G401 (cell line): ENCODE measurements around the gene PEMT. TPM values are rescaled to one million over a fixed set of nuclear protein-coding genes. Genes with fewer than 3 reads are reported as not detected.

Source experiments
- DNase-seq: peaks from one replicate; pipeline ENCODE4 v3.0.0-alpha.2; 2015; ENCODE audit warnings: low spot score
- in situ Hi-C: cut with HindIII; loops from 2 replicates; pipeline ENCODE4 v1.10.0; 2016; ENCODE audit warnings: low sequenced_read_pairs, mixed read lengths
- total RNA-seq: library from RNA; depleted of rRNA; stranded (reverse); fragments of >200 nt; shearing (Covaris generic); gene quantifications from 2 replicates; pipeline ENCODE4 v1.2.3, GENCODE V29; 2014

PEMT gene
- total RNA-seq, 1 experiment from 2014 or later: 43.1 TPM

DNA sequence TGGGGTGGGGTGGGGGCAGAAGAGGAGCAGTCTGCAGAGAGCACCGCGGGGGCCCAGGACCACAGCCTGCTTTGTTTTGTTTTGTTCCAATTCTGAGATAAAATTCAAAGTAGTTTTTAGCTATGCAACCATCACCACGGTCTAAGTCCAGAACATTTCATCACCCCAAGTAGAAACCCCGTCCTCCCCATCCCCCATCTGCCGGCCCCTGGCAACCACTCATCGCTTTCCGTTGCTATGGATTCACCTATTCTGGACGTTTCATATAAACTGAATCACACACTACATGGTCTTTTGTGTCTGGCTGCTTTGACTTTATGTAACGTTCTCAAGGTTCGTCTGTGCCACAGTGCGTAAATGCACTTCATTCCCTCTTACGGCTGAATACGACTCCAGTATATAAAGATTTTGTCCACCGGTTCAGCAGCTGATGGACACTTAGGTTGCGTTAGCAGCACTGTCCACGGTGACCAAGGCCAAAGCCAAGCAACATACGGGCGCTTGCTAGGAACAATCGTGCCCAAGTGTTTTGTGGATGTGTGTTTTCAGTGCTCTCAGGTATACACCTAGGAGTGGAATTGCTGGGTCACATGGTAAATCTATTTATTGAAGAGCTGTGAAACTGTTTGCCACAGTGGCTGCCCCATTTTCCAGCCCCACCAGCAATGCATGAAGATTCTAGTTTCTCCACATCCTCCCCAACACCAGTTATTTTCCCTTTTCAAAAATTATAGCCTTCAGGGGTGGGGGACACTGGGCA lies 67.6 kb downstream of the PEMT start:
- DNase-seq: no peak
- in situ Hi-C loops: no loop called here

DNA sequence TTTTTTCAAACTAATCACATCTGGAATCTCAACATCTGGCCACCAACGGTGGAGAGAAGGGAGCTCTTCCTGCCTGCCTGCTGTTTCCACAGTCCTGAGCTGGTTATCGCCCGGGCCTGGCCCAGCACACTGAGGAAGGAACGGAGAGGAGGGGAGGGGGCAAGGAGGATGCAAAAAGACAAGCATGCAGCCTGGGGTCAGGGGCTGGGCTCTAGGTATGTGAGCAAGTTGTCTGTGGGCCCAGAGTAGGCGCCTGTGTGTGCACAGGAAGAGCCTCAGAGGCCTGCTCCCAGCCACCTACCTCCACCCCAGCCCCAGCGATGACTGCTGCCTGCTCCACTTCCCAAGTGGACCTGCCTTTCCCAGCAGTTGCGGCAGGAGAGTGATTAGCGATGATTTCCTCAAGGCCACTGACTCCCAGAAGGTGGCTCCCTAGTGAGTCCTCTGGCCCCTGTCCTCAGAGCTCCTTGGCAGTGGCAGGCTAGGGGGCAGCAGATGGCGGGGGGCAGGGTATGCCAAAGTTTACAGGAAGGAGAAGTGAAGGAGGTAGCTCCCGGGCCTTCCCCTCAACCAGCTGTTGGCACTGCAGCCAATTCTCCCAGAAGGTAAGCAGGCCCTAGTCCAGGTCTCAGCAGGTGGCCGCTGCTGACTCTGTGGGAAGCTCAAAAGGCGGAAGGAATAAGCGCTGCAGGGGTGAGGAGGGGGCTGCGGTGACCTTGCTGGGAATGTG lies 68.3 kb downstream of the PEMT start:
- no peak for DNase-seq

DNA sequence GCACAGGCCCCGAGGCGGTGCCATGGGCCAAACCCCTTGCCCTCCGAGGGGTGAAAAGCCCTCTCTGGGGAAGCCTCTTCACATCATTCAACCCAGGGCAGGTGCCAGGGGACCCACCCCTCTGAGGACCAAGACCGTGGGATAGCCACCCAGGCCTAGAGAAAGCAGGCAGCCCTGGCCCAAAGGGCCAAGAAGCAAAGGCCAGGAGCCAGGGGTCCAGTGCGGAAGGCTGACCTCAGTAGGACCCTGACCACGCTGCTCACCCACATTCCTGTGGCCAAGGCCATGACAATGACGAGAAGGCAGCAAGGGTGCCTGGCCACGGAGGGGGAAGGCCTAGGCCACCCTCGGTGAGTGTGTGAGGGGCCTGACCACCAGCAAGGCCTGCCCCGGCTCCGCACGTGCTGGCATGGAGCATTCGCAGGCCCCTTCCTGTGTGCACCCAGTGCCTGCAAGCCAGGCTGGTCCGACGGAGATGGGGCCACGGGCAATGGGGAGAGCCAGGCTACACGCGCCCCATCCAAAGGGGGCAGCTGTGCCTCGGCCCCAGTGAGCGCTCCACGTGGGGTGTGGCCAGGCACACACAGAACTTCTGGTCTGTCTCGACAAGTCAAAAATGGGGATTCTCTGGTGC lies 70.8 kb downstream of the PEMT start:
- DNase-seq: no peak
- in situ Hi-C loops: no loop called here

More for the DNA sequence above, 68.3 kb downstream of the PEMT start:
- in situ Hi-C loops: no loop called here

DNA sequence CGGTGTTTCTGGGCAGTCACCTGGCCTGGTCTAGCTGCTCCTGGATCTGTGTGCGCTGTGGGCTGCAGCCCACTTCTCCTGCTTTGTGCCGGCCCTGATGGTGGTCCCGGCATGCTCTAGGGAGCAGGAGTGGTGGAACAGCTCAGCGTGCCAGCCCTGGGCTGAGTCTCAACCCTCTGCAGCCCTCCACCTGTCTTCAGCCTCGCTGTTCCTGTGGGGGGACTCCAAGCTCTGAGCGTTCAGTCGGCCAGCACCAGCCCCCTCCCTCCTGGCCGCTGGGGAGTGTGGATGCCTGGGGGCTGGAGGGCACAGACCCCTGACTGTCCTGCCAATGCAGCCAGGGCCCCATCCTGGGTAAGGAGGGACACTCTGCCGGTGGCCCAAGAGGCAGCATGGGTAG lies 71.6 kb downstream of the PEMT start:
- in situ Hi-C loops: no loop called here

DNA sequence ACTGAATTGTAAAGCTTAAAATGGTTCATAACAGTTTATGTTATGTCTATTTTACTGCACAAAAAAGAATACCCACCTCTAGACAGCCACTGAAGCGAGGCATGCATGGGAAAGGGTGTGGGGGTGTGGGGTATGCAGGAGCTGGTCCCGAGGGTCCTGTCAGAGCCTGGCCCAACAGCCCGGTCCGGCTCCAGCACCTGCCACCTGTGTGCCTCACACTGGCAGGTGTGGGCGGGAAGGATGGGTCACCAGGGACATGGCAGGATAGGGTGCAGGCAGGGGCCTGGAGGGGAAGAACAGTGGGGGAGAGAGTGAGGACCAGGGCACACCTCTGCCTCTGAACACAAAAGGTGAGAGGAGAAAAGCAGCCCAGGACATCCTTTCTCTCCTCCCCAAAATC lies 72.6 kb downstream of the PEMT start:
- in situ Hi-C loops: no loop called here
- DNase-seq: no peak

More for the DNA sequence above, 71.6 kb downstream of the PEMT start:
- DNase-seq: no peak

DNA sequence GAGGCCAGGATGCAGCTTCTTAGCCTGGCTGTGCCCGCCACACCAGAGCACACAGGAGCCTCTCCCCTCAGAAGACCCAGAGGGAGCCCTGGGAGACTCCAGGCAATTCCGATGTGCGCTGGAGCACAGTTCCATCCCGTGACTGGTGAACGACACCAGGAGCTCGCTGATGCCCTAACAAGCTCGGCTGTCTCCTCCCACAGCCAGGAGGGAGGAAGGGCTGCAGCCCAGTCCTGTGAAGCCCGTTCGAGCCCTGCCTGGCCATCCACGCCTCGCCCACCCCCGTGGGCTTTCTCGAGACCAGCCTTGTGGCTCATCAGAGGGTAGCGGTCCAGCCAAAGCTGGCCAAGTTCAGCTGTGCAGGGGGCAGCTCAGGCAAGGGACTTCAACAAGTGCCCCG lies 73.5 kb downstream of the PEMT start:
- in situ Hi-C loops: no loop called here
- DNase-seq: no peak

DNA sequence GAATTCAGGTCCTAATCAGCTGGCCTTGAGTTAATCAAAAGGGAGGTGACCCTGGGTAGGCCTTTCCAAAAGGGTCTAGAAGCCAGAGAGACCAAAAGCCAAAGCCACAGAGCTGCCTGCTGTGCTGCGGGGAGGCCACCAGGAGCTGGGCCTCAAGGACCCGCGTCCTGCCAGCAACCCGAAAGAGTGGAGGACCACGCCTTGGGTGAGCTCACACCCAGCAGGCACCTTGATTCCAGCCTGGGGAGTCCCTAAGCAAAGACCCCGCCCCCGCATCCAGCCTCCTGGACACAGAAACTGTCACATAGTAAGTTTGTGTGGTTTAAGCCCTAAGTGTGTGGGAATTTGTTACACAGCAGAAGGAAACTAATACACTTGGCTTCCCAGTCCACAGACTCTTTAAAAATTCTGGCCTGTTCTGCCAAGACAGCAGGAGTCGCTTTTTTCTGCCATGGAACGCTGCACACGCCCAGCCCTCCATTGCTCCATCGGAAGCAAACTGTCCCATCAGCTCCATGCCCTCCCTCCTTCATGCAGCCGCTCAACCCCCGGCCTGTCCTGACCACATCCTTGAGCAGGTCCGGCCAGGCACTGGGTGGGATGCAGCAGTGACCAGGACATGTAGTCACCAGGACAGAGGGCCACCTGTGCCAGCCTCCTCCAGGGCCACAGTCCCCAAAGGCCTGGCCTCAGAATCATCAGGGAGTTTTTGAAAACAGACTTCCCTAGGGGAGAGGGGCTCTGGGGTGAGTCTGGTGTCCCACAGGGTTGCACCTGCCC lies 74.4 kb downstream of the PEMT start:
- in situ Hi-C loops: no loop called here
- no peak for DNase-seq

DNA sequence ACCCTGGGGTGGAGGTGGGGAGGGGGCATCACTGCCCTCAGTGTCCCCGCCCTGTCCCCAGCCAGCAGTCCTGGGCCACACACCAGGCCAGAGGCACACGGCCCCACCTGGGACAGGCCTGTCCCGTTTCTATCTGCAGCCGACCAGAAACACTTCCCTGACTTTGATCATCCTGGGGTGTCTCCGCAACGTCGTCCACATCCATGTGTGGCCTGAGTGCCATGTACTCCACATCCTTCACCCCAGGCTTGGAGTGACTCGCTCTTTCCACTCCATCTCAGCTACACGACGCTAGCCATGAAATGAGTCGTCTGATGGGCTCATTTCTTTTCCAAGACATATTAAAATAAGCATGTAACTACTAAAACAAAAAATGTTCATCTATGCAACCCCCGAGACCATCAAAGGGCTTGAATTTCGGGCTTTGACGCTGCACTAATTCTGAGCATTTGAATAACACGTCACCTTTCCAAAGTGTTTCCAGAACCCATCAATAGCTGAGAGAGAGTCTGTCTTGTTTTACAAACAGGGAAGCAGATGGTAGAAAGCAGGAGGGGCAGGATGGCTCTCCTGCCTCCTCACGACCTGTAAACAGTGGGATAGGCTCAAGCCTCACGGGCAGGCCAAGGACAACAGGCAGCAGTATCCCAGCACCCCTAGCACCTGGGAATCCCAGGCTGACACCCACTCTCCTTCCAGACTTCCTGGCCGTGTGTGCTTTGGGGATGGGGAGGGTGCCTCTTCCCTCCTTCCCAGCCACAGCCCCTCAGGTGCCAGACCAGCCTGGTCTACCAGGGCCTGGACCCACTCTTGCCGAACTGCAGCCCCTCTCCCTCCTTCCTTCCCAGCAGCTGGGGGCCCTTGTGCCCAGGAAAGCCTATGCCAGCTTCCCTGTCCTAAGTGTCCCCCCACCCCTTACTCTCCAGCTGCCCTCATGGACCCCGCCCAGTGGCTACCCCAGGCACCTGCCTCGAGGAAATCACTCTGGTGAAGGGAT lies 75.3 kb downstream of the PEMT start:
- in situ Hi-C loops: no loop called here
- peak; percentile 72 for DNase-seq

DNA sequence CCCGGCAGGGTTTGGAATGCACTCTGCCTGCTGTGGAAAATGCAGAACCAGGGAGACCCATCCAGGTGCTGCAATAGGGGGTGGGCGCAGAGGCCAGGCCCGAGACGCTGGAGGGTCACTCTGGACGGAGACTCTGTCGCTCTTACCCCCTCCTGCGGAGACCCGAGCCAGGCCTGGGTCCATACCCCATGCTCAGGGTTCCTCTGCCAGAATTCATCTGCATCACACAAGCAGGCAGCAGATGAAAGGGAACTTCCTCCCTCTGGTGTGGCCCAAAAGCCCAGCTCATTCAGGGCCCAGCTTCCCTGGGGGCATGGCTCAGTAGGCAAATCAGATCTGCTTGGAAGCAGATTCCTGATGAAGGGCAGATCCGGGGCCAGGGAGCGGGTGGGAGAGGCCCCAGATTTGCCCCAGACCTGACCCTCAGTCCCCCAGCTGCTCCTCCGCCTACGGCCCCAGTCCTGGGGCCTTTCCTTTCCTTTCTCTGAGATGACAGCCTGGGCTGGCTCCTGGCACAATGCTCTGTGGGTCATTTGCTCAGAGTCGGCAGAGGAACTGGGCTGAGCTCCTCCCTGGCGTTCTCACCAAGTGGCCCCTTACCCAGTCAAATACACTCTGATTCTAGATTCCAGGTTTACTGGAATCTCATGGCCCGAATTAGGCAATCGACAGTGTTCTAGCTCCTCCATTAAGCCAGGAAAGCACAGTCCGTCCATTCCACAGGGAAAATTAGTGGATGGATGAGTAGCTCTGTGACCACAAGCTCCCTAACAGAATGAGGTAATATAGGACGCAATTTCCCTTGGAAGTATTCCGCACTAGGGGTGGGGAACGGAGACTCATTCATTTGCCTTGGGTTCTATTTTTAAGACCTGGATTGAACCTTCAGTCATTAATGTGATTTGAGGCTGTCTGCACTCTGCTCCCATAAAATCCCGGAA lies 76.2 kb downstream of the PEMT start:
- DNase-seq: no peak
- in situ Hi-C loops: no loop called here

DNA sequence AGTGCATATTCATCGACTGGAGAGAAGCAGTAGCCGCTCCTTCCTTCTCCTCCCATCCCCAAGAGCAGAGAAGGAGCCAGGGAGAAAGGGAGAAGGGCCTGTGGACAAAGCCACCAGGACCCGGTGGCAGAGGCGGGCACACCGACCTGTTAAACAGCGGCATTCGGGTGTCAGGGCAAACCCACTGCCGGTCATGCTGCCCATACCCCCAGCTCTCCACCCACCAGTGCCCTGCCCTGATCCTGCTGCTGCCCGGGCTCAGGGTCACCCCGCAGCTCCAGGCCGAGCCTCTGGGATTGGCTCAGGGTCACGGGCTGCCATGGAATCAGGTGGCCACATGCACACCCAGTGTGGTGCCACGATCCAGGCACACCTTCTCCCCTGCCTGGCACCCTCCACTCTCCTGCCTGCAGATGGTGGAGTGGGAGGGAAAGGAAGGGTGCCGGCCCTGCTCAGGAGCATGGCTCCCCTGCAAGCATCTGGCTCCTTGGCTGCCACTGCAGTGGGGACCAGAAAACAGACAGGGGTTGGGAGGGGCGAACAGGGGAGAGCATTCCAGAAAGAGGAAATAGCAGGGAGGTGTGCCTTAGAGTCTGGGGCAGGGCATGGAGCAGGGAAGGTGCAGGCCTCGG lies 77.0 kb downstream of the PEMT start:
- in situ Hi-C loops: no loop called here
- no peak for DNase-seq

DNA sequence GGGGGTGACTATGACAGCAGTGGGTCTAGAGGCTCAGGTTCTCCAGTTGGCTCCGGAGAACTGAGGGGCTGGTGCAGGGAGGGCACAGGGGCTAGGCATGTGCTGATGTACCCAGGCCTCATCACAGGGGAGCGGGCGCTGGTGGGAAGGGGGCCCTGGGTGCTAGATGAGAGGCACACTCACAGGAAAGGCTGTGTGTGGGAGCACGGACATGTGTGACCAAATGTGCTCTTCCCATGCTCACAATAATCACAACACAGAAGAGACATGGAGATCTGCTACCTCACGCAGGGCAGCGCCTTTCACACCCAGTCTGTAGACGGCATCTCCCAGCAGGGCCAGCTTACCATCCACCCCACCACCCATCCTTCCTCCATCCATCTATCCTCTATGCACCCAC lies 77.9 kb downstream of the PEMT start:
- no peak for DNase-seq
- in situ Hi-C loops: no loop called here

DNA sequence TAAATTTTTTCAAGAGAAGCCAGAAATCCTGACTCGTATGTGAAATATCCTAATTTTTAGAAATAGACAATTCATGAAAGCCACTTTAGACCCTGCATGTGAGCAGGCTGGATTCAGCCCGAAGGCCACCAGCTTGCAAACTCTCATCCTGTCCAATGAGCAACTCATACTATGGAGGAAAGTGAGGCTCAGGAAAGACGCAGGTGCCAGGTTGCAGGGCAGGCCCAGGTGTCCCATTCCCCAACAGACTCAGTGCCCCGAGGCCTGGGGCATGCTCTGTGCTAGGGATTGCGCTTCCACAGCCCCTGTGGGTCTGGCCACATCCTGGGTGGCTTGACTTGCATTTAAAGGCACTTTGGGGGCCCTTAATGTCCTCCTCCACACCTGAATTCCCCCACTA lies 78.6 kb downstream of the PEMT start:
- no peak for DNase-seq
- in situ Hi-C loops: no loop called here

DNA sequence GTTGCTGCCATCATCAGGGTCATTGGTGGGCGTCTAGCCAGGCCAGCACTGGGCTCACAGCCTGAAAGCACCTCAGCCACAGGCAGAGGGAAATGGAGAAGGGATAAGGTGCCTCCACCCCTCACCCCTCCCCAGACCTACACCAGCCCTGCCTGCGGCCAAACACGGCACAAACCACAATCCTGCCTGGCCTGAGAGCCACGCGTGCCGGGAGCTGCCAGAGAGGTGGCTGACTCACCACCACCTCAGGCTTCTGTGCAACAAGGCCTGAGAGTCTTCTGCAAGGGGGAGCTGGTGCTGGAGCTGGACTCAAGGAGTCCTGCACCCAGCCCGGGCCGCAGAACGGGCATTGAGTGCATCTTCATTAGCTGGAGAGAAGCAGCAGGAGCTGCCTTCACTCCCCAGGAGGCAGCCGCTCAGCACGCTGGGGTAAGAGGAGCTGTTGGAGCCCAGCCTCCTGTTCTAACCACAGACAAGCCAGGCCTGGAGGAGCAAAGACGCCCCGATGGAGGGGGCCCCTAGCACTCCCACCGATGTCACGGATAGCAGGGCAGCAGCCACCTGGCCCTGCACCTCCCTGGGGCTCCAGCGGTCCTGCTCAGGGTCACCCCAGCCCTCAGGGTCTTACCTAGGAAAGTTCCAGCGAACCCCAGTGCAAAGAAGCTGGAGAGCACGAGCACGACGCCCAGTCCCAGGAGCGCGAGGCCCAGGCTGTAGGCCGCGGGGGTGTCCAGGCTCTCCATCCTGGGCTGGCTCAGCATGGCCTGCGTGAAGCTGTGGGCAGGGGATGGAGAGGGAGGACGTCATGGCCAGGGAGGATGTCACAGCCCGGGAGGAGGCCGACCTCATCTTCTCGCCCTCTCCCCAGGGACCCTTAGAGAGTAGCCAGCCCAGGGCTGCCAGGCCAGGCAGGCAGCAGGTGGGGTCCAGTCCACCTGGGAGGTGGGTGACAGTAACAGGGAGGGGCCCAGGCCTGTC lies 79.3 kb downstream of the PEMT start:
- DNase-seq: no peak
- in situ Hi-C loops: no loop called here

DNA sequence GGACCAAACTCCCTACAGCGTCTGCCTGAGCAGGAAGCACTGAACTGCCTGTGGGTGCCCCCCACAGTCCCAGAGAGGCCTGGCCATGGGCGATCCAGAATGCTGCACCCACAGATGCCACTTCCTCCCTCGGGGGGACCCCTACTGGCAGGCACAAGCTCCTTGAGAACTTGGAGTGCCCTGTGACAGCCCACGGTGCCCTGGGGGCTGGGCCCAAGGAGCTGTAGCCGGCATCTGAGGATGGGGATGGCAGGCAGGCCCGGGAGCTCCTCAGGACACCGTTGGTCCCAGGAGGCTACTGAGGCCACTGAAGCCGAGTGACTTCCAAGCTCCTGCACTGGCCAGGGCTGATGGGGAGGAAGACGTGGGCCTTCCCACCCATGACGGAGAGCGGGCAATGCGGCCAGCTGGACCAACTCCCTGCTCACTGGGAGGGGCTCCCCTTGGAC lies 80.2 kb downstream of the PEMT start:
- DNase-seq: no peak
- in situ Hi-C loops: no loop called here

DNA sequence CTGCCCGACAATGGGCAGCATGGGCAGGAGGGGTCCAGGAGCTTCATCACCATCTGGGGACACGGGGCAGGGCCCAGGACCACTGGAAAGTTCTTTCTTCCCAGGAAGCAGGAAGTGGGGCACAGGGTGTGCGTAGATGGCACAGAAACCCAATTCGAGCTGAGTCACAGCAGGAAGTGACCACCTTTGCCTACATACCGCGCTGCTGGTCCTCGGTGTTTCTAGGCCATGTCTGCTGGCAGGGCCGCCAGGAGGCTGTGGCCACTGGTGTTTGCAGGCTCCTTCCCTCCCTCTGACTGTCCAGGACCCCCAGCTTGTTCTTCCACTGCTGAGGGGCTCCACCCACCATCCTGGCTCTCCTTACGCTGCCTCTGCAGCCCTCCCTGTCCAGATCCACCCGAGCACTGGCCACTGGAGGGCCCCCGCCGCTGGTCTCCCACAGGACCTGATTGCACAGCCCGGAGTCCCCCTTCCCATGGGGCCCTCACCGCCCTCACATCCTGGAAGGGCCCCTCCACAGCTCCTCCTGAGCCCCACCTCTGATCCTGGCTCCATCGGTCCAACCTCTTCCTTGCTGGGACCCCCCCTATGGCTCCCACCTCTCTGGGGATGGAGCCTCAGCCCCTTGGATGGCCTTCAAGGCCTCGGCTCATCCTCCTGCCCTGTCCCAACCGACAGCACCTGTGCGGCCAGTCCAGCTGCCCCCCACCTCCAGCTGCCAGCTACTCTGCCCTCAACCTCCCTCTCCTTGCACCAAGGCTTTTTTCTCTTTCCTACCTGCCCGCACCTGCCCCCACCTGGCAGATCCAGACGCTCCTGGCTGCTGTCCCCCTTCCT lies 80.8 kb downstream of the PEMT start:
- DNase-seq: no peak
- in situ Hi-C loops: no loop called here
